ENCODE data around the gene LAGE3.
A peak's percentile ranks its signal among the peaks of the same experiment; 100 is the strongest.

LAGE3 gene

GRCh38 chrX:154515966-154516655, 37.0 kb upstream of the LAGE3 start, which contains the start of gene FAM3A (continued):
- TF ChIP-seq ELK4 (IDR thresholded peaks at IDR 0.05; ENCODE audit: borderline replicate concordance, low read depth, low read length) (peak; percentile 45; the same call in 1 of the 2 replicates), ZNF560 (tag by site-specific recombination; IDR thresholded peaks at IDR 0.05; ENCODE audit: borderline replicate concordance) (no peak), ZNF239 (tag by site-specific recombination; IDR thresholded peaks at IDR 0.05) (no peak), SP3 (tag by site-specific recombination; IDR thresholded peaks at IDR 0.05) (peak; percentile 87), KLF1 (tag by site-specific recombination; IDR thresholded peaks at IDR 0.05) (no peak), ZNF391 (tag by site-specific recombination; IDR thresholded peaks at IDR 0.05; ENCODE audit: borderline replicate concordance, low read depth) (no peak), ZBTB21 (tag by site-specific recombination; IDR thresholded peaks at IDR 0.05) (no peak), ZNF660 (tag by site-specific recombination; IDR thresholded peaks at IDR 0.05) (0 out of 2 replicates have a peak, but pooled peaks have one; percentile 34), TCF7L2 (IDR thresholded peaks at IDR 0.05; ENCODE audit: borderline replicate concordance, low read depth, low read length) (no peak), ZNF701 (tag by site-specific recombination; IDR thresholded peaks at IDR 0.05) (no peak), ZNF214 (tag by site-specific recombination; IDR thresholded peaks at IDR 0.05; ENCODE audit: borderline replicate concordance) (no peak), ZNF580 (tag by site-specific recombination; IDR thresholded peaks at IDR 0.05) (0 out of 2 replicates have a peak, but pooled peaks have one; percentile 19), ZNF629 (tag by site-specific recombination; IDR thresholded peaks at IDR 0.05) (no peak), ZNF335 (tag by site-specific recombination; conservative IDR thresholded peaks at IDR 0.05) (peak; percentile 78), INSM2 (tag by site-specific recombination; IDR thresholded peaks at IDR 0.05) (no peak), ZBTB8A (tag by site-specific recombination; IDR thresholded peaks at IDR 0.05) (peak; percentile 93), ZNF426 (tag by site-specific recombination; IDR thresholded peaks at IDR 0.05) (no peak), ZFHX2 (tag by site-specific recombination; conservative IDR thresholded peaks at IDR 0.05) (peak; percentile 67), ZNF121 (tag by site-specific recombination; IDR thresholded peaks at IDR 0.05) (no peak), ZBTB10 (tag by site-specific recombination; IDR thresholded peaks at IDR 0.05) (no peak)
- TF ChIP-seq, protein P1, sequence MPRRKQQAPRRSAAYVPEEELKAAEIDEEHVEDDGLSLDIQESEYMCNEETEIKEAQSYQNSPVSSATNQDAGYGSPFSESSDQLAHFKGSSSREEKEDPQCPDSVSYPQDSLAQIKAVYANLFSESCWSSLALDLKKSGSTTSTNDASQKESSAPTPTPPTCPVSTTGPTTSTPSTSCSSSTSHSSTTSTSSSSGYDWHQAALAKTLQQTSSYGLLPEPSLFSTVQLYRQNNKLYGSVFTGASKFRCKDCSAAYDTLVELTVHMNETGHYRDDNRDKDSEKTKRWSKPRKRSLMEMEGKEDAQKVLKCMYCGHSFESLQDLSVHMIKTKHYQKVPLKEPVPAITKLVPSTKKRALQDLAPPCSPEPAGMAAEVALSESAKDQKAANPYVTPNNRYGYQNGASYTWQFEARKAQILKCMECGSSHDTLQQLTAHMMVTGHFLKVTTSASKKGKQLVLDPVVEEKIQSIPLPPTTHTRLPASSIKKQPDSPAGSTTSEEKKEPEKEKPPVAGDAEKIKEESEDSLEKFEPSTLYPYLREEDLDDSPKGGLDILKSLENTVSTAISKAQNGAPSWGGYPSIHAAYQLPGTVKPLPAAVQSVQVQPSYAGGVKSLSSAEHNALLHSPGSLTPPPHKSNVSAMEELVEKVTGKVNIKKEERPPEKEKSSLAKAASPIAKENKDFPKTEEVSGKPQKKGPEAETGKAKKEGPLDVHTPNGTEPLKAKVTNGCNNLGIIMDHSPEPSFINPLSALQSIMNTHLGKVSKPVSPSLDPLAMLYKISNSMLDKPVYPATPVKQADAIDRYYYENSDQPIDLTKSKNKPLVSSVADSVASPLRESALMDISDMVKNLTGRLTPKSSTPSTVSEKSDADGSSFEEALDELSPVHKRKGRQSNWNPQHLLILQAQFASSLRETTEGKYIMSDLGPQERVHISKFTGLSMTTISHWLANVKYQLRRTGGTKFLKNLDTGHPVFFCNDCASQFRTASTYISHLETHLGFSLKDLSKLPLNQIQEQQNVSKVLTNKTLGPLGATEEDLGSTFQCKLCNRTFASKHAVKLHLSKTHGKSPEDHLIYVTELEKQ (tag by site-specific recombination; IDR thresholded peaks at IDR 0.05; ENCODE audit: borderline replicate concordance): peak; percentile 19; the same call in 1 of the 2 replicates
- TF ChIP-seq, protein P2, sequence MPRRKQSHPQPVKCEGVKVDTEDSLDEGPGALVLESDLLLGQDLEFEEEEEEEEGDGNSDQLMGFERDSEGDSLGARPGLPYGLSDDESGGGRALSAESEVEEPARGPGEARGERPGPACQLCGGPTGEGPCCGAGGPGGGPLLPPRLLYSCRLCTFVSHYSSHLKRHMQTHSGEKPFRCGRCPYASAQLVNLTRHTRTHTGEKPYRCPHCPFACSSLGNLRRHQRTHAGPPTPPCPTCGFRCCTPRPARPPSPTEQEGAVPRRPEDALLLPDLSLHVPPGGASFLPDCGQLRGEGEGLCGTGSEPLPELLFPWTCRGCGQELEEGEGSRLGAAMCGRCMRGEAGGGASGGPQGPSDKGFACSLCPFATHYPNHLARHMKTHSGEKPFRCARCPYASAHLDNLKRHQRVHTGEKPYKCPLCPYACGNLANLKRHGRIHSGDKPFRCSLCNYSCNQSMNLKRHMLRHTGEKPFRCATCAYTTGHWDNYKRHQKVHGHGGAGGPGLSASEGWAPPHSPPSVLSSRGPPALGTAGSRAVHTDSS (tag by site-specific recombination; IDR thresholded peaks at IDR 0.05): no peak
- TF ChIP-seq, protein P3, sequence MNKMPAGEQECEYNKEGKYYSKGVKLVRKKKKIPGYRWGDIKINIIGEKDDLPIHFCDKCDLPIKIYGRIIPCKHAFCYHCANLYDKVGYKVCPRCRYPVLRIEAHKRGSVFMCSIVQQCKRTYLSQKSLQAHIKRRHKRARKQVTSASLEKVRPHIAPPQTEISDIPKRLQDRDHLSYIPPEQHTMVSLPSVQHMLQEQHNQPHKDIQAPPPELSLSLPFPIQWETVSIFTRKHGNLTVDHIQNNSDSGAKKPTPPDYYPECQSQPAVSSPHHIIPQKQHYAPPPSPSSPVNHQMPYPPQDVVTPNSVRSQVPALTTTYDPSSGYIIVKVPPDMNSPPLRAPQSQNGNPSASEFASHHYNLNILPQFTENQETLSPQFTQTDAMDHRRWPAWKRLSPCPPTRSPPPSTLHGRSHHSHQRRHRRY (tag by site-specific recombination; IDR thresholded peaks at IDR 0.05): no peak

All from HEK293 (cell line).